ENCODE measurements around the gene NT5DC4.
"Not testable (repeated sequence)": the region's sequence is repeated elsewhere in the genome, so short reads cannot be mapped to it uniquely, and the experiment has no call there.

The NT5DC4 gene

GRCh38 chr2:112701052-112701451 lies 19.8 kb upstream of the NT5DC4 start:
- no peak for DNase-seq

GRCh38 chr2:112703684-112704083 lies 17.1 kb upstream of the NT5DC4 start:
- no peak for DNase-seq

- DNase-seq, result no peak
Measured at GRCh38 chr2:112705575-112705974, 15.2 kb upstream of the NT5DC4 start.

- no peak for DNase-seq
Measured at GRCh38 chr2:112706170-112706664, 14.6 kb upstream of the NT5DC4 start.

- not testable (repeated sequence) for DNase-seq
Measured at GRCh38 chr2:112706947-112707346, 13.9 kb upstream of the NT5DC4 start.

GRCh38 chr2:112708968-112709367 lies 11.9 kb upstream of the NT5DC4 start:
- DNase-seq, result no peak

- no peak for DNase-seq
Measured at GRCh38 chr2:112709703-112710102, 11.1 kb upstream of the NT5DC4 start.

GRCh38 chr2:112710956-112711750 lies 9.7 kb upstream of the NT5DC4 start:
- no peak for DNase-seq

GRCh38 chr2:112712465-112712864 lies 8.4 kb upstream of the NT5DC4 start:
- no peak for DNase-seq

- no peak for DNase-seq
Measured at GRCh38 chr2:112712903-112713584, 7.8 kb upstream of the NT5DC4 start.

GRCh38 chr2:112713585-112713925 lies 7.3 kb upstream of the NT5DC4 start:
- DNase-seq, result no peak

- DNase-seq, result no peak
Measured at GRCh38 chr2:112713926-112714325, 6.9 kb upstream of the NT5DC4 start.

GRCh38 chr2:112714331-112714730 lies 6.5 kb upstream of the NT5DC4 start:
- no peak for DNase-seq

- DNase-seq, result no peak
Measured at GRCh38 chr2:112714836-112715631, 5.8 kb upstream of the NT5DC4 start.

- not testable (repeated sequence) for DNase-seq
Measured at GRCh38 chr2:112716094-112716493, 4.7 kb upstream of the NT5DC4 start.

GRCh38 chr2:112716826-112717352 lies 3.9 kb upstream of the NT5DC4 start:
- DNase-seq, result not testable (repeated sequence)

- no peak for DNase-seq
Measured at GRCh38 chr2:112718863-112719370, 1.9 kb upstream of the NT5DC4 start.

GRCh38 chr2:112721819-112722522 lies 1.2 kb downstream of the NT5DC4 start:
- no peak for DNase-seq

GRCh38 chr2:112722816-112723546 lies 2.2 kb downstream of the NT5DC4 start:
- DNase-seq, result no peak

GRCh38 chr2:112723547-112723940 lies 2.7 kb downstream of the NT5DC4 start:
- no peak for DNase-seq

GRCh38 chr2:112723995-112724394 lies 3.2 kb downstream of the NT5DC4 start:
- no peak for DNase-seq
